GM19324 (cell line): ENCODE measurements around the gene LHFPL2.
A peak's percentile ranks its signal among the peaks of the same experiment; 100 is the strongest.
"Not testable (repeated sequence)": the region's sequence is repeated elsewhere in the genome, so short reads cannot be mapped to it uniquely, and the experiment has no call there.

Experiments
- ATAC-seq: cut with Tn5 transposase; IDR thresholded peaks from one replicate; pipeline ENCODE4 v1.9.1; 2021; ENCODE audit warnings: mild to moderate bottlenecking, moderate library complexity; ENCODE audit not compliant: unreplicated experiment, low FRiP score

LHFPL2 gene

GRCh38 chr5:78648359-78649210 lies at the start of gene LHFPL2:
TSS of gene LHFPL2 (minus strand) at chr5:78648772. CDS start at chr5:78510213, 138,559 bp downstream.
- peak; percentile 67 for ATAC-seq

GRCh38 chr5:78696637-78697036 lies 48.1 kb upstream of the LHFPL2 start:
- ATAC-seq: no peak

- not testable (repeated sequence) for ATAC-seq
Measured at GRCh38 chr5:78696052-78696451, 47.5 kb upstream of the LHFPL2 start.

- no peak for ATAC-seq
Measured at GRCh38 chr5:78693339-78693738, 44.8 kb upstream of the LHFPL2 start.

- ATAC-seq: no peak
Measured at GRCh38 chr5:78691084-78691960, 42.8 kb upstream of the LHFPL2 start.

- no peak for ATAC-seq
Measured at GRCh38 chr5:78690253-78690972, 41.8 kb upstream of the LHFPL2 start.

GRCh38 chr5:78689540-78690252 lies 41.1 kb upstream of the LHFPL2 start:
- ATAC-seq: no peak

GRCh38 chr5:78687514-78687913 lies 38.9 kb upstream of the LHFPL2 start:
- ATAC-seq: not testable (repeated sequence)

- not testable (repeated sequence) for ATAC-seq
Measured at GRCh38 chr5:78683905-78684304, 35.3 kb upstream of the LHFPL2 start.

- no peak for ATAC-seq
Measured at GRCh38 chr5:78679905-78680304, 31.3 kb upstream of the LHFPL2 start.

- ATAC-seq: no peak
Measured at GRCh38 chr5:78677777-78678668, 29.5 kb upstream of the LHFPL2 start.

GRCh38 chr5:78675956-78676730 lies 27.6 kb upstream of the LHFPL2 start:
- ATAC-seq: no peak

- ATAC-seq: not testable (repeated sequence)
Measured at GRCh38 chr5:78673827-78674226, 25.3 kb upstream of the LHFPL2 start.

GRCh38 chr5:78672154-78672553 lies 23.6 kb upstream of the LHFPL2 start:
- ATAC-seq: no peak

- no peak for ATAC-seq
Measured at GRCh38 chr5:78671609-78672008, 23.0 kb upstream of the LHFPL2 start.

- no peak for ATAC-seq
Measured at GRCh38 chr5:78670701-78671269, 22.2 kb upstream of the LHFPL2 start.

GRCh38 chr5:78669331-78669730 lies 20.8 kb upstream of the LHFPL2 start:
- no peak for ATAC-seq
